Lung microvascular endothelial cell (primary cell): ENCODE measurements around the gene MRRF. TPM values are rescaled to one million over a fixed set of nuclear protein-coding genes. Genes with fewer than 3 reads are reported as not detected.
"Not testable (repeated sequence)": the region's sequence is repeated elsewhere in the genome, so short reads cannot be mapped to it uniquely, and the experiment has no call there.

Source experiments
- DNase-seq, 2 donors: peaks; one replicate each; pipeline versions ENCODE4 v3.0.0 to v3.0.0-alpha.2; 2010; ENCODE audit warnings: low read depth in 2 of 2
- total RNA-seq: library from RNA; depleted of rRNA; stranded (reverse); fragments of >200 nt; gene quantifications from 2 replicates; pipeline ENCODE4 v1.2.1, GENCODE V29; 2014

MRRF gene
- total RNA-seq, 1 donor from 2014 or later, result 32.3 TPM

DNA sequence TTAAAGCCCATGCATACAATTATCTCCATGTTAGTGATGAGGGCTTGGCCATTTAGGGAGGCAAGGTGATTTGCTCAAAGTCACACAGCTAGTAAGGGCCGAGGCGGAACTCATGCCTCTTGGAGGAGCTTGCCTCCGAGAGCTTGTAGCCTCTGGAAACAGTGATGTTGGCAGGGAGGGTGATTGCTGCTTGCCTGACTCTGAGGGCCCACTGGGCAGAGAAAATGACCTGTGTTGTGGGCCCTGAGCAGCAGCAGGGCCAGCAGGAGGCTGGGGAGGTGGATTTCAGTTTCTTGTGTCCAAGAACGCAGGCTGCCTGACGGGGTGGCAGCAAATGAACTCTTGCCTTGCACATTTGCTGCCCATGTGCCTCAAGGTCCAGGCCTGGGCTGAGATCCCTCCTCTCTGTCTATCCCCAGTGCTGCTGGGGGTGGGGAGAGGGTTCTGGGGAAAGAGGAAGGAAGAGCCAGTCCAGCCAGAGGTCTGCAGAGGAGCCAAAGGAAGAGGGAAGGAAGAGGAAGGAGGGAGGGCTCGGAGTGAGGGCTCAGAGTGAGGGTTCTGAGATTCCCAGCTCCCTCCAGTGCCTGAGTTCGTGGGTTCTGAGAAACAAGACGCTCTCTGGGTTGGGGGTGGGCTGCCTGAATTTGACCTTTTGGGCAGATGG lies 90.0 kb downstream of the MRRF start:
- no peak for DNase-seq

DNA sequence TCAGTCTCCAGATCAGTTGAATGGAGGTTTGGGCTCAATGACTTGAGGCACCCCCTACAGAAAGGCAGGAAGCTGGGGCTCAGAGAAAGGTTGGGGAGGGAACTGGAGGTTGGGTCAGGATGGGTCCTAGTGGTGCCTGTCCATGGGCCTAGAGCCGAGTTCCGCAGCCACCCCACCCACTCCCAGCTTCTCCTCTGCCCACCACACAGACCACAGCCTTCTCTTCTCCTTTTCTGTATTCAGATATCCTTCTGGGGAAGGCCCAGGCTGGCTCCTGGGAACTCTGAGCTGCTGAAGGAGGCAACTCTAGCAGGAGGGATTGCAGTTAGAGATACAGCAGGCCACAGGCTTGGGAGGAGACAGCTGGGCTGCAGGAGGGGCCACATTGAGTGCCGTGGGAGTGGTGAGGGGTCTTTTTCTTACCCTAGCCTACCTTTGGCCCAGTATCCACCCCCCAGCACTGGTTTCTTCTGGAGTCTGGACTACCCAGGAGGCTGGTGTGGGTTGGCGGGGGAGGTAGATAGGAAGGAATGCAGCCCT lies 90.7 kb downstream of the MRRF start:
- DNase-seq, result no peak

DNA sequence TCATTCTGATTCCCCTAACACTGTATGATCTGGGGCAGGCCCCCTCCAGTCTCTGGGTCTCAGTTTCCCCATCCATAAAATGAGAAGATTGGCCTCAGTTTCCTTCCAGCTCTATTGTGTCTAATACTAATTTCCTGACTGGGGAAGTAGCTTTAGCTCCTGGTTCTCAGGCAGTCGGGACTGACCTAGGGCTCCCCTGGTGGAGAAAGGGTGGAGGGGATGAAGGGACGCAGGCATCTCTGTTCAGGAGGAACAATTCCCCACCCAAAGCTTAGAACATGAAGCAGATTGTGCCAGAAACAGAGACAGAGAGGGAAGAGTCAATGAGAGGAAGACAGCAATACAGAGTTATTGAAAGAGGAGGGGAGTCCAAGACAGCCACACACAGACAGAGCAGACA lies 91.9 kb downstream of the MRRF start:
- DNase-seq, result no peak

DNA sequence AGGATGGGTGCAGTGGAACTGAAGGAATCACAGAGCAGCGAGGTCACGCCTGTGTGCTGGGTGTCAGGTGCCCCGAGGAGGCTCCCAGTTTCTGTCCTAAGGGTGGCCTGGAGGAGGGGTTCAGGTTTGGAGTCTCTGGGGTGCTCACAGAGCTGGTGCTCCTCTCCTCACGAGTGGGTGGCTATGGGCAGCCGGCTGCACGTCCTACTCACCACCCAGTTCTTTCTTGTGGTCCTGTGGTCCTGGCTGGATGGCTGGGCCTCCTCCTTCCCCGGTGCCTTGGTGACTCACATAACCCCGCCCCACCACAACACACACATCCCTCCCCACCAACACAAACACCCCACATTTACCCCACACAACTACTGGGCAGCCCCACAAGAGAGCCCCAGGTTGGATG lies 96.2 kb downstream of the MRRF start:
- no peak for DNase-seq

DNA sequence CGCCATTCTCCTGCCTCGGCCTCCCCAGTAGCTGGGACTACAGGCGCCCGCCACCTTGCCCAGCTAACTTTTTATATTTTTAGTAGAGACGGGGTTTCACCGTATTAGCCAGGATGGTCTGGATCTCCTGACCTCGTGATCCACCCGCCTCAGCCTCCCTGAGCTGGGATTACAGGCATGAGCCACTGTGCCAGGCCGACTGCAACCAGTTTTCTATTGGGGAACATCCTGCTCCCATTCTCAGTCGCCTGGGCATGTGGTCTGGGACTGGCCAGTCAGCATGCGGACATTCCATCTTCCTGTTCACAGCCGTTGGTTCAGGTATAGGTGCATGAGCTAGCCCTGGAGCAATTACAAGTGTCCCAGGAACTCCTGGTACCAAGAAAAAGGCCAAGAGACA lies 98.4 kb downstream of the MRRF start:
- DNase-seq, result not testable (repeated sequence)

DNA sequence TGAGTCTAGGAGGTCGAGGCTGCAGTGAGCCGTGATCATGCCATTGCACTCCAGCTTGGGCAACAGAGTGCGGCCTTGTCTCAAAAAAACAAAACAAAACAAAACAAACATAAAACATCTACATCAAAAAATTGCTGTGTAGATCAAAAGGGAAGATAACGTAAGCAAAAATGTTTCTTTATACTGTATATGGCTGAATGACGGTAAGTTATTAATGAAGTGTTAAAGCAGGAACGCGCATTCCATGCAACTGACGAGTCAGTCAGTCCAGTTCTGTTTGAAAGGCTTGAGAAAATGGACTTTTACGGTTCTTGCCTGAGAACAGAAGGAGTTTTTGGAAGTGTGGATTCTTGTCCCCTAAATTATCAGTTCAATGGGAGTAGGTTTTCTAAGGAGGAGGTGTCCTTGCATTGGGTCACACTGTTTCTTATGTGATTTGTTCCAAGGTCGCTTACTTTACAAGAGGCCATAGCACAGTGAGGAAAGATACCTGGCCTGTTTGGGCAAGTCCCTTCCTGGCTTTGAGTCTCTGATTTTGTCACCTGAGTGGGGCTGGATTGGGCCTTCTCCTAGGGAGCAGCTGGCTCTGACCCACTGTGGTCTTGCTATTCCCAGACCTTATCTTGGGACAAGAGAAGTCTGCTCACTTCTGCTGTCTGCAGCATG lies 99.6 kb downstream of the MRRF start:
- no peak for DNase-seq

DNA sequence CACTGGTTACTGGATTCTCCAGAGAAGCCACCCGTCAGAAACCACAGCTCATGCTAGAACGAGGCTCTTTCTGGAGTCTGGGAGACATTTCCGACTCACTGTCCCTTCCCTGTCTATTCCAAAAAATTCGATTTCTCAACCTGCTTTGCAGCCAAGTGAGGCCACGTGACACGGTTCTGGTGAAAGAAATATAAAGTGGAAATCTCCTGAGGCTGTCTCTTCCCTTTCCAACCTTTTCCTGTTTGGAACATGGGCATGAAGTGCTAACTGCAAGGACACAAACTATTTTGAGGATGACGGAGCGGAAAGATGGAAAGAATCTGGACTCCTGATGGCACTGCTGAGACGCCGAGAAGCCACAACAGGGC lies 100.1 kb downstream of the MRRF start:
- peak in 1 of 2 donors; percentile 34 for DNase-seq

DNA sequence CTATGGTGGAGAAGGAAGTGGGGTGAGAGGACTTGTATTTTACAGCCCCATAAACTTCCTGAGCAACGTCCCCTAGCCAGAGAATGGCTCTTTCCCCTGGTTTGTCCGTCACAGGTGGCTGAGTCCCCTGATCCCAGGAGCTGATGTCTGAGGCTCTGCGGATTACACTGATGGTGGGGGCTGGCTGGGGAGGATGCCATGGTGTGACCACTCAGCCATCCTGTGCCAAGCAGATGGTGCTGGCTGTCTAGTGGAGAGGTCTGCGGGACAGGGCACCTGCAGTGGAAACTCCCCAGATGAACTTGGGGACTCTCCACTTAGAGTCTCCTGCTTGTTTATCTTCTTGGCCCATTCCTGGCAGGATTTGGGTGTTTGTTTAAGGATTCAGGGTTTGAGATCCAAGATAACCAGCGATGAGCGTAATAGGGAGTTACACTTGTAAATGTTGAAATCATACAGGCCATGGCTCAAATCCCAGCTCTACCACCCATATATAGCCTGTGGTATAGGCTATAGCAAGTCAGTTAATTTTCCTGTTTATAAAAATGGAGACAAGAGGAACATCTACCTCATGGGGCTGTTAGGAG lies 101.5 kb downstream of the MRRF start:
- DNase-seq, result no peak

DNA sequence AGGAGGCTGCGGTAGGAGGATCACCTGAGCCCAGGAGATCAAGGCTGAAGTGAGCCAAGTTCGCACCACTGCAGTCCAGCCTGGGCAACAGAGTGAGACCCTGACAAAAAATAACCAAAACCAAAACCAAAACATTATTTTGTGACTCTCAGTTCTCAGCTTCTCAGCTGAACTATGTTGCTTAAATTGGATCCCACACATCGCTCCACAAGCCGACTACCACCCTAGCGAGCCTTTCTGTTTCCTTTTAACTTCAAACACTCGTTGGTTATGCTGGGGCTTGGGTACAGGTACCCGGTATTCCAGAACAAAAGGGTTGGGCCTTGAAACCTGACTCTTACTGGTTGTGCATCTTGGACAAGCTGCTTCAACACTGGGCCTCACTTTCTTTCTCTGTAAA lies 102.4 kb downstream of the MRRF start:
- no peak for DNase-seq

DNA sequence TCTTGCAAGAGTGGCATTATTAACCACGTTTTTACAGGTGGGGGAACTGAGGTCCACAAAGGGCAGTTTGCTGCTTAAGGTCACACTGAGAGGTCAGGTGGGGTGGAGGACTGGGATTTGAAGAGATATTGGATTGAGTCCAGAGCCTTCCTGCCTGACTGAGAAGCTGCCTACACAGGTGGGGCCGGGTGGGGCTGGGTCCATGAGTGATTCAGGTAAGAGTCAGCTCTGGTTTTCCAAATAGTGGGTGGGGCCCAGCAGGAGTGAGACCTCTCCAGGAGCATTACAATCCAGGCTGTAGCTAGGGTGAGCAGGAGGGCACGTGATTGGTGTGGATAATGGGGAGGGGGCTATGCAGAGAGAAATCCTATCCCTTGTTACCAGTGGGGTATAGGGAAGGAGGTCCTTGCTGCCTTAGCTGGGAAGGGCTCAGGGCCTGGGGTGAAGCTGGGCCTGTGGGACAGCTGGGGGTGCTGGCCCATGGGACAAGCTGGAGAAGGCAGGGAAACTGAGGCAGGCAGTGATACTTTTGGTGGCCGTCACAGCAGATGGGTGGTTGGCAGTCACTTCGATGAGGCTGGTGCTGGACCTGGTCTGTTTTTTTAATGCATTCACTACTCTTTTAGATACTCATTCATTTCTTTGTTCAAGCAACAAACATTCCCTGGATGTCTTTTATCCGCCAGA lies 103.2 kb downstream of the MRRF start:
- no peak for DNase-seq

DNA sequence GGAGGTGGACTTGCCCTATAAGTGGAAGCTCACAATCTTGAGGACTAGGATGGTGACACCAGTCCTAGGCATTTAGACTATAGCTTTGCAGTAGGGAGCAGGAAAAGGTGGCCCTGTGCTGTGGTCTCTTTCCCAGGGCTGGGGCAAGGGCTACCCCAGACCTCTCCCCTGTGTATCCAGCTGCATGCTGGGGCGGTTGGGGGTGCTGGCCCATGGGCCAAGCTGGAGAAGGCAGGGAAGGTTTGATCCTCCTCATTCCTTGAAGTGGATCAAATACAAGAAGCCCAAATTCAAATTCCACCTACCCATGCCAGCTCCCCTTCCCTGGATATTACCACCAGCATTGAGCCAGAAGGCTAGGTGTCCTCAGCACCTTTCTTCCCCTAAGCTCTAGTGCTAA lies 104.0 kb downstream of the MRRF start:
- DNase-seq, result no peak

DNA sequence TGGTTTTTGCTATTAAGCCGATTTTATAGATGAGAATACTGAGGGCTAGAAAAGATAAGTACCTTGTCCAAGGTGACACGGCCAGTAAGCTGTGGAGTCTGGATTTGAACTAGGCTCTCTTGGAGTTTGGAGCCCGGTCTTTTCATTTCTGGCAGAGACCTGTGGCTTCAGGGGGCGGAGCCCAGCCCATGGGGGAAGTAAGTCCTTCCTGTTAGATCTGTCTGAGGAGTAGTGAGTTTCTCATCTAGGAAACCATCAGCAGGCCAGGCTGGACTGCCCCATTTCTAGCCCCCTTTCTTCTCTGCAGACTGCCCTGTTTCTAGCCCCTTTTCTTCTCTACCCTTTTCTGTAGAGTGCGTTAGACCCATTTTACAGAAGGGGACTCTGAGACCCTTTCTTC lies 105.6 kb downstream of the MRRF start:
- DNase-seq, result no peak

DNA sequence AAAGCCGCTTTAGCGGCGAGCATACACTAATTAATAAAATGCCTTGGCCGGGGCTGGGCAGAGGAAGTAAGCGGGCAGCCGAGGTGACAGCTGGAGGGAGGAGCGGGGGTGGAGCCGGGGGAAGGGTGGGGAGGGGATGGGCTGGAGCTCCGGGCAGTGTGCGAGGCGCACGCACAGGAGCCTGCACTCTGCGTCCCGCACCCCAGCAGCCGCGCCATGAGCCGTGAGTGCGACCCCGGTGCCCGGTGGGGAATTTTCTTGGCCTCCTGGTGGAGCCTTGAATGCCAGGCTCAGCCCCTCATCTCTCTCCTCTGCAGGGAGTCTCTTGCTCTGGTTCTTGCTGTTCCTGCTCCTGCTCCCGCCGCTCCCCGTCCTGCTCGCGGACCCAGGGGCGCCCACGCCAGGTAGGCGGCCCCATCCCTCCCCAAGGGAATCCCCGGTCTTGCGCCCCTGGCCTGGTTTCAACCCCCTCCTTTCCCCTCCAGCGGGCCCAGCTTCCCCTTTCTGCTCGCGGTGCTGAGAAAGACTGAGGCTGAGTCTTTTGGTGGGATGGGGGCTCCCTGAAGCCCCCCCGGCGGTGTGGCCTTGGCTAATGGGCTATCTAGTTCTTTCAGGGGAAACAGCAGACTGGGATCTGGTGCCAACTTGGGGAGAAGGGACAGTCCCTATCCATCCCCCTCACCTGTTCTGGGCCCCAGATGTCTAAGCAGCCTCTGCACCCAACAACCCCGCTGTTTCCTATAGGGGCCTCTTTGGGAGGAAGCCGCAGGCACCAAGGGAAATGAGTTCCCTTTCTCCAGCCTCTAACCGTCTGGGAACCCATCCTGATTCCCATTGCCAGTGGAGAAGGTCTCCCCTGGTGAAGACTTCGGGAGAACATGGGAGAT lies 106.4 kb downstream of the MRRF start, which contains the start of gene PTGS1:
PTGS1 (plus strand) TSS at position 156 of the 887 bp plus-strand sequence; CDS start at position 217, 61 bp downstream.
- peak; percentile 37 to 52 for DNase-seq

DNA sequence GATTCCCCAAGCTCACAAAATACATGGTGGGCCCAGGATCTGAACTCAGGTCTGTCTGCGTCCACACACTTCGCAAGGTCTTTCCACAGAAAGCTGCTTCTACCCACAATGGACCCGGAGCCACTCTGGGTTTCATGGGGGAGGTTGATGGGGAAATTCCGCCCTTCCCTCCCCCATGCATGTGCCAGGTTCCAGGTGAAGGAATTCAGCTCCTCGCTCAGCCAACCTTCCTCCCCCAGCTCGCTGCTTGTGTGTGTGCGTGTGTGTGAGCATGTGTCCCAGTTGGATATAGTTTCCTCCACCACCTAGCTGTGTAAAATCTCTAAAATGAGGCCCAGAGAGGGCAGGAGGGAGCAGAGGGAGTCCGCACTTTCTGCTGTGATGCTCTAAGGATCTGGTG lies 107.2 kb downstream of the MRRF start:
- no peak for DNase-seq

DNA sequence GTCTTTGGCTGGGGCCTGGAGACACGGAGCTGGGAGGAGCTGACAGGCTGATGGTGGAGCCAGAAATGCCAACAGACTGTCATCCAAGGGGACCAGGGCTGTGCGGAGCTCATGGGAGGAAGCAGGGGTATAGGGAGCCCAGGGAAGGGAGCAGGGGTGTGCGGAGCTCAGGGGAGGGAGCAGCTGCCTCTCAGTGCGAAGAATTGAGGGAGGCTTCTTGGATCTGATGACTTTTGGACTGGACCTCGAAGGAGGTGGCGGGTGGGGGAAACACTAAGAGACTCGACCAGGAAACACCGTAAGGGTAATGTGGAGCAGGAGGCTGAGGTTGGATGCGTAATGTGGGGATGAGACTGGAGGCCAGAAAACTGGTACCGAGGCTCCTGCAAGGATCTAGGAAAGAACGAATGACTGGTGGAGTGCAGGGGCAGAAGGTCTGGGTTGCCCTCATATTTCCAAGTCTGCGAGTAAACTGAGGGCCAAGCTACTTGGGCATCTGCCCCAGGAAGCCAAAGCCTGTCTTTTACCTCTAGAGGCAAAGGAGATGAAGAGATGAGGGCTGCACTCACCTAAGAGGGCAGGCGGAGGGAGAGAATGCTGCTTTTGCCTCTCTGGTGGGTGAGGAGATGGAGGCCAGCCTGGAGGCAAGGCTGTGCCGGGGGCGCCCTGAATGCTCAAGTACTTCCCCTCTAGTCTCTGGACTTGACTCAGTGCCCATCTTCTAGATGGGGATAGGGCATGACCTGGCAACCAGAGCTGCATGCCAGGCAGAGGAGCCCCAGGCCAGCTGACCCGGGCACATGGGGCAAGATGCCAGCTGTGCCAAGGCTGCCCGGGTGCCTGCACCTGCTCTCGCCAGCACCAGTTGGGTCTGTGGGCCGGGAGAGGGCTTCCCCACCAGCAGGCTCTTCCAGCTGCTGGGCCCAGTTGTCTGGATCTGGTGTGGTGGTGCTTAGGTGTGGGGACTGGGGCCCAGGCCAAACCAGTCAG lies 108.5 kb downstream of the MRRF start:
- DNase-seq, result no peak

DNA sequence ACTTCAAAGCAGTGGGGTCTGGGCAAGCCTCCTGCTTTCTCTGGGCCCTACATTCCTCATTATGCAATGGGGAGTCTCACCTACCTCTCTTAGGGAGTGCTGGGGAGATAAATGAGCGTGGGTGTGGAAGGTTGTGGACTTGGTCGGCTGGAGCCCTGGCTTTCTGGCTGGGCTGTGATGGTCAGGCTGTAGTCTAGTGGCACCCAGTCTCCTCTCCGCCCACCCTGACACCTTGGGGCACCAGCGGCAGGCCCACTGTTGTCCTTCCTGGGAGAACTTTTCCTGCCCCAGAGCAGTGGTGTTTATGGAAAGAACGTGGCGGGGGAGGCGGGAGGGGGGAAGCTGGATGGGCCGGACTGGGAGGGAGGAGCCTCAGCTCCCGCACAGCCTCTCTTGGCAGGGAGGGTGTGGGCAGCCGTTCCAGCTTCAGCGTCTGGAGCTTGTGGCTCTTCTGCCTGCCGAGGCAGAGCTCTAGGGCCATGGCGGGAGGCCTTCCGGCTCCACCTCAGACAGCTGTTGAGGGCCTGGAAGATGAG lies 110.3 kb downstream of the MRRF start:
- peak; percentile 51 to 62 for DNase-seq

DNA sequence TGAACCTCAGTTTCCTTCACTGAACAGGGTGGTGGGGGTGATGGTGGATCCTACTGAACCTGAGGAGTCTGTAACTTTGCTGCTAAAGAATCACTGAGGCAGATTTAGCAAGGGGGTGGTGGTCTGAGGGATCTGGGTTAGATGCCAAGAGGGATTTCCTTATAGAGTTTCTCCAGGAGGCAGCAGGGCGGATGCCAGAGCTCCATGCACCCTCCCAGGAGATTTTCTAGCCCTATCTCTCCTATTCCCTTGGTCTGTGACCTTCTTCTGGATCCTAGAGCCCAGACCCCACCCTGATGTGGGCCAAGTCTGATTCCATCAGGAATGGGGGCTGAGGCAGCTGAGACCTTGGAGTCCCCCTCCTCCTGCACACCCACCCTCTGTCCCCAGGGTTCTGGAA lies 112.1 kb downstream of the MRRF start:
- DNase-seq, result no peak

DNA sequence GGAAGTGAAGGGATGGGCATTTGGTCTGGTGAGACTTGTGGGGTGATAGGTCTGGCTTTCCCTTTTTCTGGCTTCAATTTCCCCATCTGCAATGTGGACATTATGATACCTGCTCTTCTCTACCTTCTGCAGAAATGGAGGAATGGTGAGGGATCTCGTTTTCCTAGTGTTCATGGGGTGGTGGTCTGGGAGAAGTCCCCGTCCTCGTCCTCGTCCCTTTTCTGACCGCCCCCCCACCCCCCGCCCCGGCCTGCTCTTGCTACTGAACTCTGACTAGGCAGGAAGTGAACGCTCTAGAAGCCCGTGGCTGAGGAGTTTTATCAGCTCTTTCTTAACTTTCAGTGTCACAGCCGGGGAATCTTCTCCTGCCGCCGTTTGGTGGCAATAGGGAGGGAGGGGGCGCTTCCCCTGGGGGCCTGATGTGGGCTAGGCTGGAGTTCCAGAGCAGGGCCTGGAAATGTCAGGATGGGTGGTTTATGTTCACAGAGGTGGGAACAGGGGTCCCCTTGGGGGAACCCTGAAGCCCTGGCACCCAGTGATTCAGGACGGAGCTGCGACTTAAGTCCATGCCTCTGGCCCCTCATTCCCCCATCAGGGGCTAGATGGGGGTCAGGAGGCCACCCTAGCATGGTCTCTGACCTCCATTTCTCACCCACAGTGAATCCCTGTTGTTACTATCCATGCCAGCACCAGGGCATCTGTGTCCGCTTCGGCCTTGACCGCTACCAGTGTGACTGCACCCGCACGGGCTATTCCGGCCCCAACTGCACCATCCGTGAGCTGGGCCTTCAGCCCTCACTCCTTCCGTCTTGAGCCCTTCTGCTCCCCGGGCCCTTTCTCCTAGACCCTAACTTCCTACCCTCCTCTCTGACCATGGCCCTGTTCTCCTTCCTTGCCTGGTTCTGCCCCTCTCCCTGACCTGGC lies 112.8 kb downstream of the MRRF start:
- DNase-seq, result no peak

DNA sequence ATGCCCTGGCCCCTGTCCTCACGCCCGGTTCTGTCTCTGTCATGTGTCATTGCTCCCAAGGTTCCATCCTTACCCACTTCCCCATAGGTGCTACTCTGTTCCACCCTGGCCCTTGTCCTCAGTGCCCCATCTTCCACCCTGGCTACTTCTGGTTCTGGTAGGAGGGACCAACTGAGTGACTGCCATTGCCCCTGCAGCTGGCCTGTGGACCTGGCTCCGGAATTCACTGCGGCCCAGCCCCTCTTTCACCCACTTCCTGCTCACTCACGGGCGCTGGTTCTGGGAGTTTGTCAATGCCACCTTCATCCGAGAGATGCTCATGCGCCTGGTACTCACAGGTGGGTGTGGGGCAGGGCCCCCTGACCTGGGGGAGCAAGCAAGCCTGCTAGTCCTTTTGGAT lies 113.6 kb downstream of the MRRF start:
- DNase-seq, result no peak
